ENCODE results near the gene NSG2. TPM values are rescaled to one million over a fixed set of nuclear protein-coding genes. Genes with fewer than 3 reads are reported as not detected.

The NSG2 gene
- total RNA-seq, 6 experiments from 2014 or later: 0.13 TPM; not detected in 5

DNA sequence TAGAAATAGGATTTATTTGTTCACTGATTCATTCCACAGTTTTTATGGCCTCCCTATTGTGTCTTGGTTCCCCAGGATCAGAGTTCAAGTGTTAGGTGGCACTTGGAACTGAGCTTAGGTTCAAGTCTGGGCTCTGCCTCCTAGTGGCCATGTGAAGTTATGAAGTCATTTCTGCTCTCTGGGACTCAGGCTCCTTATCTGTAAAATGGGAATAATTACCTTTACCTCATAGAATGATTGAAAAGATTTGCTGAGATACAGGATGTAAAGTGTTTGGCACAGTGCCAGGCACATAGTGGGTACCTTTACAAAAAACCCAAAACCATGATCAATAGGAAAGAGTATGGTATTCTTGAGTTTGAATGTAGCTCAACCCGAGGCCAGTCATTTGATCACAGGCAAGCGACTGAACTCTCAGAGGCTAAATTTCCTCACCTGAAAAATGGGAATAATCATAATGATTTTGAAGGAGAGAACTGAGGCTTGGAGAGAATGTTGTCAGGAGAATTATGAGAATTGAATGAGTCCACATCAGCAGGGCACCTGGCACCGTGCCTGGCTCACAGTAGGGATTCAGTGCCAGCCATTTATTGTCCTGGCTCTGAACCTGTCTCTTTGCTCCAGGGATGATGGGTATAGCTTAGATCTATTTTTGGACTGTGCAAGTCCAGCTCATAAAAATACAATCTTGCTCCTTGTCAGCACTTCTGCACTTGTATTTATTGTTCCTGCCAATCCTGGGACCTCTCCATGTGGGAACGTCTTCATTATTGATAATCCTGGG is 10.8 kb downstream of the NSG2 start:
- no peaks in the 10 kb centered on the region for H3K27me3 ChIP-seq
- no peak overlapping the region for H3K4me3 ChIP-seq
- H3K4me1 ChIP-seq: no peaks in the 10 kb centered on the region
- no peak for TF ChIP-seq POLR2A (IDR thresholded peaks at IDR 0.05)
- TF ChIP-seq, protein P1, sequence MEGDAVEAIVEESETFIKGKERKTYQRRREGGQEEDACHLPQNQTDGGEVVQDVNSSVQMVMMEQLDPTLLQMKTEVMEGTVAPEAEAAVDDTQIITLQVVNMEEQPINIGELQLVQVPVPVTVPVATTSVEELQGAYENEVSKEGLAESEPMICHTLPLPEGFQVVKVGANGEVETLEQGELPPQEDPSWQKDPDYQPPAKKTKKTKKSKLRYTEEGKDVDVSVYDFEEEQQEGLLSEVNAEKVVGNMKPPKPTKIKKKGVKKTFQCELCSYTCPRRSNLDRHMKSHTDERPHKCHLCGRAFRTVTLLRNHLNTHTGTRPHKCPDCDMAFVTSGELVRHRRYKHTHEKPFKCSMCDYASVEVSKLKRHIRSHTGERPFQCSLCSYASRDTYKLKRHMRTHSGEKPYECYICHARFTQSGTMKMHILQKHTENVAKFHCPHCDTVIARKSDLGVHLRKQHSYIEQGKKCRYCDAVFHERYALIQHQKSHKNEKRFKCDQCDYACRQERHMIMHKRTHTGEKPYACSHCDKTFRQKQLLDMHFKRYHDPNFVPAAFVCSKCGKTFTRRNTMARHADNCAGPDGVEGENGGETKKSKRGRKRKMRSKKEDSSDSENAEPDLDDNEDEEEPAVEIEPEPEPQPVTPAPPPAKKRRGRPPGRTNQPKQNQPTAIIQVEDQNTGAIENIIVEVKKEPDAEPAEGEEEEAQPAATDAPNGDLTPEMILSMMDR (IDR thresholded peaks at IDR 0.05): no peak
- H3K27ac ChIP-seq: no peak overlapping the region
- 78% methylated on average over 4 of the region's 4 CpGs for WGBS (ENCODE audit: insufficient coverage, low coverage, low lambda C conversion rate, missing lambda C conversion rate)
- DNase-seq: no peak
- H3K36me3 ChIP-seq: no peaks in the 10 kb centered on the region
- no peak for ATAC-seq
- H3K9me3 ChIP-seq: no peaks in the 10 kb centered on the region
- intact Hi-C loops (cut with DNase I): loop anchor here in 1 of 2 donors (10.0 kb wide), 1 partner anchor 259 kb away; no protein-coding TSS in a partner anchor

DNA sequence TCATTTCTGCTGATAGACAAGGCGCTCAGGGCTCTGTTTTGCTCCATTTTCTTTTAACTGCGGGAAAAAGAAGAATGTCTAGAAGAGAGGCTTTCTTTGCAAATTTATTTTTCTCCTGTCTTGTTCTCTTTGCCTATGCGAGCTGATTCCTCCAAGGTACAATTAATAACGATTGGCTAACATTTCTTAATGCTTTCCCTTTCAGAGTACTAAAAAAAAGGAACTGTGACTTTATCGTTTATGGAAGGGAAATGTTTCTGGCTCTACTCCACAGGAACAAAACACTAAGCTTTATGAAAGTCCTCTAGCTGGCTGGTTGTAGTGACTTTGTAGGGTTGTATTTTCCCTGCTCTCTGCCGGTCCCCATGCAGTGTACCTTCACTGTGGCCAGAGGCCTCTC is 11.7 kb downstream of the NSG2 start:
- Histone ChIP-seq H3K4me3 (no peak overlapping the region), H3K9me3 (no peaks in the 10 kb centered on the region), H3K27ac (no peak overlapping the region), H3K36me3 (no peaks in the 10 kb centered on the region), H3K27me3 (no peaks in the 10 kb centered on the region), H3K4me1 (no peaks in the 10 kb centered on the region)
- intact Hi-C loops (cut with DNase I): loop anchor here in 1 of 2 donors (10.0 kb wide), 1 partner anchor 258 kb away; no protein-coding TSS in a partner anchor
- 56% methylated on average over 6 of the region's 6 CpGs for WGBS (ENCODE audit: insufficient coverage, low coverage, low lambda C conversion rate, missing lambda C conversion rate)
- ATAC-seq (no peak), DNase-seq (no peak)
- TF ChIP-seq POLR2A (IDR thresholded peaks at IDR 0.05): no peak
- TF ChIP-seq, protein P1 (IDR thresholded peaks at IDR 0.05): no peak

DNA sequence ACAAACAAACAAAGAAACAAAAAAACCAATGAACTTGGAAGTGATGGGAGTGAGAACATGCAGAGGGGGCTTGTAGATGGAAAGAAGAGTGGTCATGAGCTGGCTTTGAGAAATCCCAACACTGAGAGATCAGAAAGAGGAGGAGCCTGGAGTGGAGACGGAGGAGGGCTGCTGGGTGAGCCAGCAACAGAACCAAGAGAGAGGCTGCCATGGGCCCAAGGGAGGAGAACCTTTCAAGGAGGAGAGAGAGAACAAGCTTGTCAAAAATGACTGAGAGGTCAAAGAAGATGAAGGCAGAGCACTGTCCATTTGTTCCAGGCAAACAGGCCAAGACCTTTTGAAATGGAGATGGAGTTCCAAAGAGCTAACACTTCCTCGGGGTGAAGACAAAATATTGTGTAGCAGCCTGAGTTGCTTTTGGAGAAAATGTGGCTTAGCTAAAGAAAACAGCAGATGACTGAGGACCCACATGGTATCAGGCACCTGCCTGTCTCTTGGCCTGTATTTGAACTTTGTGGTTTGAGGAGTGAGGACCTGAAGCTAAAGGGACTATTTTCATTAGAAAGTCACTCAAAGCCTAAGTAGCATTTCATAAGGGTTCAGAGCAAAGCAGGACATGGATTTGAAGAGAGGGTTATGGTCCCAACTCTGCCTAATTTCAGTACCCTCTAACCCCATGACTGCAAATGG is 13.1 kb downstream of the NSG2 start:
- Histone ChIP-seq H3K4me3 (no peak overlapping the region), H3K4me1 (no peaks in the 10 kb centered on the region), H3K36me3 (no peaks in the 10 kb centered on the region), H3K9me3 (no peaks in the 10 kb centered on the region), H3K27ac (no peak overlapping the region), H3K27me3 (no peaks in the 10 kb centered on the region)
- intact Hi-C loops (cut with DNase I): loop anchor here in 1 of 2 donors (10.0 kb wide), 1 partner anchor 256 kb away; no protein-coding TSS in a partner anchor
- ATAC-seq (no peak), DNase-seq (no peak)
- WGBS (ENCODE audit: insufficient coverage, low coverage, low lambda C conversion rate, missing lambda C conversion rate): 57% methylated on average over 2 of the region's 2 CpGs
- TF ChIP-seq POLR2A (IDR thresholded peaks at IDR 0.05): no peak
- TF ChIP-seq, protein P1 (IDR thresholded peaks at IDR 0.05): no peak

DNA sequence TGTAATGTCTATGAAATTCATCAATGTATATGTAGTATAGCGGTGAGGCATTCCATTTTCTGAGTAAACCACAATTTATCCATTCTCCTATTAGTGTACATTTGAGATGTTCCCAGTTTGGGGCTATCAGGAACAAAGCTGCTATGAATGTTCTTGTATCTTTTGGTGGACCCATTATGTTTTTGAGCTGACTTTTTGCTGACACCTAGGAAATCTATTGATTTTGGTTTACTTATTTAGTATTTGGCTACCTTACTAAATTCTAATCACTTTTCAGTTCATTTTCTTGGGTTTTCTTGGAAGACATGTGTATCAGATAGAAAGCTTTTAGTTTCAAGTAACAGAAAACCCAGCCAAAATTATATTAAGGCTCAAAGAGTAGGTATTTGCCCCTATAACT is 13.7 kb downstream of the NSG2 start:
- ATAC-seq (no peak), DNase-seq (no peak)
- 92% methylated on average over 1 of the region's 1 CpG for WGBS (ENCODE audit: insufficient coverage, low coverage, low lambda C conversion rate, missing lambda C conversion rate)
- Histone ChIP-seq H3K27ac (no peak overlapping the region), H3K36me3 (no peaks in the 10 kb centered on the region), H3K9me3 (no peaks in the 10 kb centered on the region), H3K27me3 (no peaks in the 10 kb centered on the region), H3K4me1 (no peaks in the 10 kb centered on the region), H3K4me3 (no peak overlapping the region)
- intact Hi-C loops (cut with DNase I): loop anchor here in 1 of 2 donors (10.0 kb wide), 1 partner anchor 256 kb away; no protein-coding TSS in a partner anchor
- TF ChIP-seq, protein P1 (IDR thresholded peaks at IDR 0.05): no peak
- no peak for TF ChIP-seq POLR2A (IDR thresholded peaks at IDR 0.05)
